HG03439 (cell line): Measurements from ENCODE around the gene RNF39.
"Not testable (repeated sequence)": the region's sequence is repeated elsewhere in the genome, so short reads cannot be mapped to it uniquely, and the experiment has no call there.

Experiments used
- ATAC-seq: cut with Tn5 transposase; IDR thresholded peaks from one replicate; pipeline ENCODE4 v1.9.1; 2021; ENCODE audit warnings: mild to moderate bottlenecking, moderate library complexity; ENCODE audit not compliant: unreplicated experiment

Gene RNF39

GRCh38 chr6:30062471-30063178 is 12.9 kb downstream of the RNF39 start:
- ATAC-seq: no peak

- peak; percentile 11 for ATAC-seq
These were observed 13.6 kb downstream of the RNF39 start for GRCh38 chr6:30061858-30062458.

GRCh38 chr6:30061092-30061857 is 14.3 kb downstream of the RNF39 start, which contains the start of gene POLR1H:
POLR1H (plus strand) TSS chr6:30061265; CDS start chr6:30061525, 260 bp downstream.
- peak; percentile 86 for ATAC-seq

GRCh38 chr6:30060606-30061091 is 14.9 kb downstream of the RNF39 start:
- ATAC-seq: peak; percentile 18

GRCh38 chr6:30055513-30055912 is 20.1 kb downstream of the RNF39 start:
- ATAC-seq: no peak

- ATAC-seq: no peak
These were observed 21.9 kb downstream of the RNF39 start for GRCh38 chr6:30053682-30054081.

GRCh38 chr6:30047220-30047619 is 28.3 kb downstream of the RNF39 start:
- no peak for ATAC-seq

GRCh38 chr6:30044630-30045029 is 30.9 kb downstream of the RNF39 start:
- ATAC-seq: no peak

GRCh38 chr6:30043744-30044143 is 31.8 kb downstream of the RNF39 start:
- ATAC-seq: no peak

- no peak for ATAC-seq
These were observed 32.7 kb downstream of the RNF39 start for GRCh38 chr6:30042914-30043313.

- ATAC-seq: no peak
These were observed 33.1 kb downstream of the RNF39 start for GRCh38 chr6:30042476-30042875.

GRCh38 chr6:30041821-30042220 is 33.7 kb downstream of the RNF39 start:
- ATAC-seq: no peak

GRCh38 chr6:30041221-30041620 is 34.3 kb downstream of the RNF39 start:
- no peak for ATAC-seq

GRCh38 chr6:30037182-30037788 is 38.3 kb downstream of the RNF39 start:
- ATAC-seq: no peak

GRCh38 chr6:30035784-30036183 is 39.8 kb downstream of the RNF39 start:
- no peak for ATAC-seq

GRCh38 chr6:30033440-30033839 is 42.1 kb downstream of the RNF39 start:
- ATAC-seq: not testable (repeated sequence)

- ATAC-seq: no peak
These were observed 44.2 kb downstream of the RNF39 start for GRCh38 chr6:30031381-30031780.

GRCh38 chr6:30029588-30029987 is 46.0 kb downstream of the RNF39 start:
- ATAC-seq: no peak

GRCh38 chr6:30025186-30025585 is 50.4 kb downstream of the RNF39 start:
- no peak for ATAC-seq

- not testable (repeated sequence) for ATAC-seq
These were observed 52.9 kb downstream of the RNF39 start for GRCh38 chr6:30022712-30023111.

- ATAC-seq: no peak
These were observed 53.4 kb downstream of the RNF39 start for GRCh38 chr6:30022189-30022588.
